IPS-11a (cell line): ENCODE data around the gene RALBP1.

ENCODE experiments used
- H3K4me3 ChIP-seq: one replicate; pipeline ENCODE4 v1.5.1; 2013; ENCODE audit warnings: low read depth, low read length, control low read depth

RALBP1 gene

GRCh38 chr18:9546468-9546867, 71.2 kb downstream of the RALBP1 start:
- H3K4me3 ChIP-seq = no peak overlapping the region

GRCh38 chr18:9547782-9548181, 72.5 kb downstream of the RALBP1 start:
- H3K4me3 ChIP-seq = no peak overlapping the region

- H3K4me3 ChIP-seq = no peak overlapping the region
These were observed 74.1 kb downstream of the RALBP1 start for GRCh38 chr18:9549405-9549804.

GRCh38 chr18:9550429-9550828, 75.1 kb downstream of the RALBP1 start:
- no peak overlapping the region for H3K4me3 ChIP-seq

- H3K4me3 ChIP-seq = no peak overlapping the region
These were observed 76.9 kb downstream of the RALBP1 start for GRCh38 chr18:9552191-9552590.

GRCh38 chr18:9552616-9553015, 77.3 kb downstream of the RALBP1 start:
- H3K4me3 ChIP-seq = no peak overlapping the region

- no peak overlapping the region for H3K4me3 ChIP-seq
These were observed 82.1 kb downstream of the RALBP1 start for GRCh38 chr18:9557250-9557943.

- H3K4me3 ChIP-seq = no peak overlapping the region
These were observed 83.2 kb downstream of the RALBP1 start for GRCh38 chr18:9558387-9559064.

GRCh38 chr18:9559253-9559652, 83.9 kb downstream of the RALBP1 start:
- no peak overlapping the region for H3K4me3 ChIP-seq

- no peak overlapping the region for H3K4me3 ChIP-seq
These were observed 86.4 kb downstream of the RALBP1 start for GRCh38 chr18:9561759-9562158.

- H3K4me3 ChIP-seq = no peak overlapping the region
These were observed 87.3 kb downstream of the RALBP1 start for GRCh38 chr18:9562584-9562983.

- no peak overlapping the region for H3K4me3 ChIP-seq
These were observed 88.0 kb downstream of the RALBP1 start for GRCh38 chr18:9563331-9563730.

GRCh38 chr18:9565407-9565806, 90.1 kb downstream of the RALBP1 start:
- no peak overlapping the region for H3K4me3 ChIP-seq

- H3K4me3 ChIP-seq = no peak overlapping the region
These were observed 92.9 kb downstream of the RALBP1 start for GRCh38 chr18:9568186-9568585.

- H3K4me3 ChIP-seq = no peak overlapping the region
These were observed 93.9 kb downstream of the RALBP1 start for GRCh38 chr18:9569178-9569577.

GRCh38 chr18:9570255-9570654, 94.9 kb downstream of the RALBP1 start:
- no peak overlapping the region for H3K4me3 ChIP-seq

- H3K4me3 ChIP-seq = no peak overlapping the region
These were observed 96.2 kb downstream of the RALBP1 start for GRCh38 chr18:9571546-9571945.

GRCh38 chr18:9574473-9575115, 99.3 kb downstream of the RALBP1 start:
- no peak overlapping the region for H3K4me3 ChIP-seq

GRCh38 chr18:9575558-9575957, 100.2 kb downstream of the RALBP1 start:
- no peak overlapping the region for H3K4me3 ChIP-seq

GRCh38 chr18:9577361-9577760, 102.0 kb downstream of the RALBP1 start:
- no peak overlapping the region for H3K4me3 ChIP-seq

GRCh38 chr18:9578306-9578705, 103.0 kb downstream of the RALBP1 start:
- H3K4me3 ChIP-seq = no peak overlapping the region

GRCh38 chr18:9581667-9582066, 106.4 kb downstream of the RALBP1 start:
- H3K4me3 ChIP-seq = no peak overlapping the region
